Breast epithelium (tissue), 4 donors: ENCODE data around the gene SF1. TPM values are rescaled to one million over a fixed set of nuclear protein-coding genes. Genes with fewer than 3 reads are reported as not detected.

Experiments used
- DNase-seq, 2 donors: peaks; one replicate each; pipeline ENCODE4 v3.0.0-alpha.2; 2019; ENCODE audit warnings: low spot score in 2 of 2
- H3K27ac ChIP-seq, 2 donors: fragments of 200-600 bp; sonication (generic) in 1 of 2; one replicate each; pipeline ENCODE4 v1.5.1; 2016 to 2019; ENCODE audit warnings: mild to moderate bottlenecking in 1 of 2
- H3K27me3 ChIP-seq, 2 donors: fragments of 200-600 bp; sonication (generic) in 1 of 2; one replicate each; pipeline versions ENCODE4 v1.5.1 to v1.6.0; 2017 to 2019; ENCODE audit warnings: control low read depth in 1 of 2, mild to moderate bottlenecking in 1 of 2
- H3K36me3 ChIP-seq: fragments of 200-600 bp; one replicate; pipeline ENCODE4 v1.5.1; 2019
- H3K4me1 ChIP-seq, 2 donors: fragments of 200-600 bp; sonication (generic); one replicate each; pipeline ENCODE4 v1.5.1; 2016 to 2019; ENCODE audit warnings: control low read depth in 1 of 2
- H3K4me3 ChIP-seq, 3 donors: fragments of 200-600 bp; sonication (generic); 1 replicate in 2 of 3; 2 replicates in 1 of 3; pipeline ENCODE4 v1.5.1; 2016 to 2019; ENCODE audit warnings: mild to moderate bottlenecking in 3 of 3, moderate library complexity in 2 of 3
- H3K9me3 ChIP-seq, 2 donors: fragments of 200-600 bp; sonication (generic) in 1 of 2; one replicate each; pipeline ENCODE4 v1.5.1; 2016 to 2019; ENCODE audit warnings: control low read depth in 1 of 2
- CTCF ChIP-seq, 3 donors: fragments of 450-650 bp; IDR thresholded peaks; one replicate each; pipeline ENCODE4 v1.5.1; 2016 to 2017; ENCODE audit warnings: antibody characterized with exemption in 3 of 3, mild to moderate bottlenecking in 3 of 3, moderate library complexity in 3 of 3
- POLR2A ChIP-seq: fragments of 450-650 bp; IDR thresholded peaks from one replicate; pipeline ENCODE4 v1.6.1; 2016; ENCODE audit warnings: antibody characterized with exemption, mild to moderate bottlenecking, moderate library complexity
- POLR2AphosphoS5 ChIP-seq, 3 donors: sonication (generic); formaldehyde crosslinking; IDR thresholded peaks; one replicate each; pipeline ENCODE4 v1.6.1; 2017; ENCODE audit warnings: antibody characterized with exemption in 3 of 3
- intact Hi-C: fragments of 100-400 bp; cut with DNase I; formaldehyde crosslinking; loops from one replicate; pipeline ENCODE4 v1.15.1; 2023; ENCODE audit warnings: low total_unique reads
- total RNA-seq, 3 donors: library from RNA; depleted of rRNA; stranded (reverse); fragments of >200 nt; gene quantifications; one replicate each; pipeline ENCODE4 v1.1.0, GENCODE V29; 2016

The SF1 gene
- total RNA-seq, 3 donors from 2014 or later: 264 to 293 (median 277) TPM

GRCh38 chr11:64778223-64778472 is 194 bp downstream of the SF1 start:
- H3K27ac ChIP-seq: peak overlapping the region; percentile 99 to 100
- no peaks in the 10 kb centered on the region for H3K27me3 ChIP-seq
- peaks cover 3 to 29% of the 10 kb centered on the region in 2 donors for H3K4me1 ChIP-seq
- peaks cover 8% of the 10 kb centered on the region for H3K36me3 ChIP-seq
- no peaks in the 10 kb centered on the region for H3K9me3 ChIP-seq
- intact Hi-C loops: loop anchor here (5.0 kb wide), 1 partner anchor 764 kb away; no protein-coding TSS in a partner anchor
- DNase-seq: no peak
- H3K4me3 ChIP-seq: peak overlapping the region; percentile 97 to 100 (median 98)
- TF ChIP-seq CTCF (IDR thresholded peaks at IDR 0.05) (no peak), POLR2AphosphoS5 (IDR thresholded peaks at IDR 0.05) (no peak), POLR2A (no peak)

- Histone ChIP-seq H3K9me3 (no peaks in the 10 kb centered on the region), H3K27ac (peak overlapping the region; percentile 99 to 100), H3K4me1 (peaks cover 3 to 29% of the 10 kb centered on the region in 2 donors), H3K4me3 (peak overlapping the region; percentile 97 to 100 (median 98)), H3K27me3 (no peaks in the 10 kb centered on the region), H3K36me3 (peaks cover 8% of the 10 kb centered on the region)
- intact Hi-C loops: loop anchor here (5.0 kb wide), 1 partner anchor 765 kb away; no protein-coding TSS in a partner anchor
- DNase-seq: peak; percentile 66 to 79
- TF ChIP-seq CTCF (IDR thresholded peaks at IDR 0.05) (no peak), POLR2A (no peak), POLR2AphosphoS5 (IDR thresholded peaks at IDR 0.05) (peak in 1 of 3 donors; percentile 44)
These were observed 706 bp downstream of the SF1 start for GRCh38 chr11:64777449-64778222.

GRCh38 chr11:64776875-64777274 is 1.5 kb downstream of the SF1 start:
- Histone ChIP-seq H3K36me3 (peaks cover 8% of the 10 kb centered on the region), H3K4me3 (peak overlapping the region; percentile 97 to 100 (median 98)), H3K9me3 (no peaks in the 10 kb centered on the region), H3K27me3 (no peaks in the 10 kb centered on the region), H3K27ac (peak overlapping the region; percentile 20 to 99), H3K4me1 (peaks cover 3 to 29% of the 10 kb centered on the region in 2 donors)
- TF ChIP-seq CTCF (IDR thresholded peaks at IDR 0.05): no peak
- no peak for TF ChIP-seq POLR2A
- TF ChIP-seq POLR2AphosphoS5 (IDR thresholded peaks at IDR 0.05): no peak
- intact Hi-C loops: loop anchor here (5.0 kb wide), 1 partner anchor 765 kb away; no protein-coding TSS in a partner anchor
- DNase-seq: no peak

- H3K27me3 ChIP-seq: no peaks in the 10 kb centered on the region
- peaks cover 8% of the 10 kb centered on the region for H3K36me3 ChIP-seq
- peak overlapping the region in 1 of 2 donors; percentile 99 for H3K27ac ChIP-seq
- no peak for DNase-seq
- peaks cover 3 to 29% of the 10 kb centered on the region in 2 donors for H3K4me1 ChIP-seq
- no peak for TF ChIP-seq POLR2A
- TF ChIP-seq POLR2AphosphoS5 (IDR thresholded peaks at IDR 0.05): no peak
- TF ChIP-seq CTCF (IDR thresholded peaks at IDR 0.05): no peak
- peak overlapping the region; percentile 97 to 100 (median 98) for H3K4me3 ChIP-seq
- intact Hi-C loops: loop anchor here (5.0 kb wide), 1 partner anchor 766 kb away; no protein-coding TSS in a partner anchor
- H3K9me3 ChIP-seq: no peaks in the 10 kb centered on the region
These were observed 1.9 kb downstream of the SF1 start for GRCh38 chr11:64776425-64776824.

GRCh38 chr11:64774144-64774543 is 4.2 kb downstream of the SF1 start:
- H3K36me3 ChIP-seq: peaks cover 20% of the 10 kb centered on the region
- no peak overlapping the region for H3K27ac ChIP-seq

More at GRCh38 chr11:64774144-64774543, 4.2 kb downstream of the SF1 start:
- H3K4me3 ChIP-seq: no peak overlapping the region
- H3K9me3 ChIP-seq: no peaks in the 10 kb centered on the region
- DNase-seq: no peak
- no peaks in the 10 kb centered on the region for H3K27me3 ChIP-seq
- TF ChIP-seq POLR2AphosphoS5 (IDR thresholded peaks at IDR 0.05): no peak
- peaks cover 3 to 29% of the 10 kb centered on the region in 2 donors for H3K4me1 ChIP-seq
- intact Hi-C loops: no loop called here
